Neuron (in vitro differentiated cells): Measurements from ENCODE around the gene CPXM2.

Experiments used
- H2AFZ ChIP-seq: one replicate; pipeline ENCODE4 v1.6.1; 2013; ENCODE audit warnings: low read depth, mild to moderate bottlenecking, inconsistent platforms, low read length, moderate library complexity
- H3K27me3 ChIP-seq: one replicate; pipeline ENCODE4 v1.6.1; 2013; ENCODE audit warnings: low read length; ENCODE audit not compliant: insufficient read depth
- H3K36me3 ChIP-seq: one replicate; pipeline ENCODE4 v1.6.1; 2013; ENCODE audit warnings: low read length; ENCODE audit not compliant: insufficient read depth
- H3K4me1 ChIP-seq: one replicate; pipeline ENCODE4 v1.6.1; 2013; ENCODE audit warnings: low read length; ENCODE audit not compliant: insufficient read depth
- H3K4me3 ChIP-seq: 2 replicates; pipeline ENCODE4 v1.5.1; 2013; ENCODE audit warnings: mild to moderate bottlenecking, low read length, moderate library complexity
- H3K9me3 ChIP-seq: one replicate; pipeline ENCODE4 v1.6.1; 2013; ENCODE audit warnings: low read length

CPXM2 gene

DNA sequence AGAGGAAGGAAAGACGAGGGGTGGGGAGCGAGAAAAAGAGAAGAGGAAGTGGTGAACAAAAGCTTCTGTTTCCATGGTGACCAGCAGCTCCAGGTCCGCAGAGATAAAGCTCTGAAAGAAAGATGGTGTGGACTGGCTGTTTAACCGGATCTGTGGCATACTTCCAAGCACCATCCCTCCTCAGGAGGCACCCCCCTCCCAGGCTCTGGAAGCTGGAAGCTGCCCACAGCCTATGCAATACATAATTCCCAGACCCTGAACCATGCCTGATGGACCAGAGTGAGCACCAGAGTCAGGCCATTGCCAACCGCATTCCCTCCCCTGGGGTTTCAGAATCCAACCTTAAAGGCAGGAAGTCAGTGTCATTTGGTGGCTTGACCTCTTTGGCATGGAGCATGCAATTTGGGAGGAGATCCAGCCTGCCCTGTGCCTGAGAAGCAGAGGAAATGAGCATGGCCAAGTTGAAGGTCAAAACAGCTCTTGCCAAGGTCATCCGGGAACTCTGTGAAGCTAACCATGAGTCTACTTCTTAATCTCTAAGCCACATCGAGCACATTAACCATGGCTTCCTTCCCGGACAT lies 22.2 kb upstream of the CPXM2 start:
- Histone ChIP-seq H3K36me3 (no peaks in the 10 kb centered on the region), H3K9me3 (no peaks in the 10 kb centered on the region), H3K4me1 (no peaks in the 10 kb centered on the region), H3K27me3 (no peaks in the 10 kb centered on the region), H2AFZ (no peak overlapping the region), H3K4me3 (no peak overlapping the region)

DNA sequence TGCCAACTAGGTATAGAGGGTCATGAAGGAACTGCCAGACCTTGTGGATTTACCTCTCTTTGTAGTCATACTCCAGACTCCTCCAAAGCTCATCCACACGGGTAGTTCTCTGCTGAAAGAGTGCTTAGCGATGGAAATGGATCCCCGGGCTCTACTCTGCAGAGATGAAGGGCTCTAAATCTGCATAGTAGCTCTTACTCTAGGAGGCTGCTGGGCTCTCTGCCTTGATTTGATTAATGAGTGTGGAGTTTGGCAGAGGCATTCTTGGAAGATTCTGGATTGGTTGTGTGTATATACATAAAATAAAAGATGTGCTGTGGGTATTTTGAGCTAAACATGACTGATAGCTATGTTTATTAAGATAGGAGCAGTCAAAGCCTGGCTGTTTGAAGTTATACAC lies 21.3 kb upstream of the CPXM2 start:
- no peaks in the 10 kb centered on the region for H3K36me3 ChIP-seq
- H3K4me1 ChIP-seq = no peaks in the 10 kb centered on the region
- no peak overlapping the region for H3K4me3 ChIP-seq
- no peaks in the 10 kb centered on the region for H3K27me3 ChIP-seq
- no peaks in the 10 kb centered on the region for H3K9me3 ChIP-seq
- H2AFZ ChIP-seq = no peak overlapping the region

DNA sequence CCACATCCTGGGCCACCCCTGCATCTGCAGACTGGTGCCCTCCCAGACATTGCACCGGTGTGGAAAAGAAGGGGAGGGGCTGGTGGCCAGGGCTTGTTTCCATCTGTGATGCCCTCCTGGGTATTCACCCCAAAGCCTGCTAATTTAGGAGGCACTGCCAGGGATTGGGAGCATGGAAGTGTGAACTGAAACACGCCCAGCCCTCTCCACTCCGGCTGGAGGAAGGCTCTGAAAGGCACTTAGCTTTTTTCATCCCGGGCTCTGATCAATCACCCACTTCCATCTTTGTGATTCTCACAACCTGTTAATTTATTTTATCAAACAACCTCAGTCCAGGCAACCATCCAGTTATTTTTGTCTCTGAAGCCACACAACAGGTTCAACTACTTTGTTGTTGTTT lies 20.9 kb upstream of the CPXM2 start:
- no peaks in the 10 kb centered on the region for H3K9me3 ChIP-seq
- no peaks in the 10 kb centered on the region for H3K36me3 ChIP-seq
- H3K4me3 ChIP-seq = no peak overlapping the region
- H2AFZ ChIP-seq = no peak overlapping the region
- no peaks in the 10 kb centered on the region for H3K4me1 ChIP-seq
- H3K27me3 ChIP-seq = no peaks in the 10 kb centered on the region

- Histone ChIP-seq H3K4me3 (no peak overlapping the region), H3K4me1 (no peaks in the 10 kb centered on the region), H3K9me3 (no peaks in the 10 kb centered on the region), H2AFZ (no peak overlapping the region), H3K36me3 (no peaks in the 10 kb centered on the region), H3K27me3 (no peaks in the 10 kb centered on the region)
These were observed 20.3 kb upstream of the CPXM2 start for GRCh38 chr10:123911866-123912265.

- H3K36me3 ChIP-seq = no peaks in the 10 kb centered on the region
- peaks cover 4% of the 10 kb centered on the region for H3K27me3 ChIP-seq
- no peaks in the 10 kb centered on the region for H3K9me3 ChIP-seq
- no peak overlapping the region for H2AFZ ChIP-seq
- H3K4me3 ChIP-seq = no peak overlapping the region
- H3K4me1 ChIP-seq = no peaks in the 10 kb centered on the region
These were observed 18.3 kb upstream of the CPXM2 start for GRCh38 chr10:123909866-123910265.

DNA sequence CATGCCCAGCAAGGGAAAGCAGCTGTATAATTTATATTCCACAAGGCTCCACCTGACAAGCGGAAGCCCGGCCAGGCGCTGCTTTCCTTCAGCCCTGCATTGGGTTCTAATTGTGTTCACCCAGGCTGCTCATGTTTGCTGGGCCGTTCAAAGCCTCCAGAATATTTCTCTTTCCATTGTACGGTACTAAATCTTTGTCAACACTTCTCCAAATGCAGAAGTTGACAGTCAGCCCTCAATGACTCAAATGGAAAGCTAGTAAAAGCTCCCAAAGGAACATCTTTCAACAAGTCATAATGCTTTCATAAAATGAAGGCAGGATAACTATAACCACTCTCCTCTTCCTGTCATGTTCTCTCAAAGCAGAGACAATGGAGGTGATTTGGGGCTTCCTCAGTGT lies 17.8 kb upstream of the CPXM2 start:
- H3K36me3 ChIP-seq = no peaks in the 10 kb centered on the region
- H3K27me3 ChIP-seq = peaks cover 4% of the 10 kb centered on the region
- no peaks in the 10 kb centered on the region for H3K9me3 ChIP-seq
- no peak overlapping the region for H2AFZ ChIP-seq
- H3K4me3 ChIP-seq = no peak overlapping the region
- H3K4me1 ChIP-seq = no peaks in the 10 kb centered on the region

DNA sequence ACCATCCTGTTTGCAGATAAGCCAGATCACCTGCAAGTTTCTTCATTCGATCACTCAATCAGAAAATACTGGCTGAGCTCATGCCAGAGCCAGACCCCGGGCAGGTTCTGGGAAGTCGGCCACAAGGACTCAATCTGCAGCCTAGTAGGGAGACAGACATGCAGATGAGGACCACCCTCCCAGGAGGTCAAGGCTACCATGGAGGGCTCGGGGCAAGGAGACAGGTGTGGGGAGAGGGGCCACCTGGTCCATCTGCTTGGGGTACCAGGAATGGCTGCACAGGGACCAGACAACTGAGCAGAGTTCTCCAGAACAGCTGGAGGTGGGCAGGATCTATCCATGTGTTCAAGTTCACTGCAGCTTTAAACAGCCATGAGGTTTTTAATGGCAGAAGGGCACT lies 16.8 kb upstream of the CPXM2 start:
- H3K4me3 ChIP-seq = no peak overlapping the region
- H2AFZ ChIP-seq = no peak overlapping the region
- H3K36me3 ChIP-seq = no peaks in the 10 kb centered on the region
- H3K9me3 ChIP-seq = no peaks in the 10 kb centered on the region
- H3K4me1 ChIP-seq = no peaks in the 10 kb centered on the region
- peaks cover 4% of the 10 kb centered on the region for H3K27me3 ChIP-seq

GRCh38 chr10:123906884-123907652 lies 15.5 kb upstream of the CPXM2 start:
- Histone ChIP-seq H3K4me3 (no peak overlapping the region), H2AFZ (no peak overlapping the region), H3K27me3 (peaks cover 4% of the 10 kb centered on the region), H3K36me3 (no peaks in the 10 kb centered on the region), H3K9me3 (no peaks in the 10 kb centered on the region), H3K4me1 (no peaks in the 10 kb centered on the region)

DNA sequence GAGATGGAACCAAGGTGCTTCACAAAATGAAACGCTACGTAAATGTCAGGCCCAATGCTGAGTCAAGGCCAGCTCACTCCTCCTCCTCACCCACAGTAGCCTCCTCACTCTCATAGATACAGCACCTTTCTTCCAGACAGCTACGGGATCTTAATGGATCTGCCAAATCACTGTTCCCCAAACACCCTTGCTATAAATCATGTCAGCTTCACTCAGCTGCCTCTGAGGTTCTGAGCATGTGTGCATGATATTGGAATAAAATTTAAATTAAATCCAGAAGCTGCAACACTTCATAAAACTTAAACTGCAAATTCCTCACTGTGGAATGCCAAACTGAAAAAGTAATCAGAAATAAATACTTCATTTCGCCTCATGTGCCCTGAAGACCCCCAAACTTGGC lies 14.7 kb upstream of the CPXM2 start:
- Histone ChIP-seq H2AFZ (no peak overlapping the region), H3K27me3 (peaks cover 4% of the 10 kb centered on the region), H3K4me1 (no peaks in the 10 kb centered on the region), H3K36me3 (no peaks in the 10 kb centered on the region), H3K9me3 (no peaks in the 10 kb centered on the region), H3K4me3 (no peak overlapping the region)

DNA sequence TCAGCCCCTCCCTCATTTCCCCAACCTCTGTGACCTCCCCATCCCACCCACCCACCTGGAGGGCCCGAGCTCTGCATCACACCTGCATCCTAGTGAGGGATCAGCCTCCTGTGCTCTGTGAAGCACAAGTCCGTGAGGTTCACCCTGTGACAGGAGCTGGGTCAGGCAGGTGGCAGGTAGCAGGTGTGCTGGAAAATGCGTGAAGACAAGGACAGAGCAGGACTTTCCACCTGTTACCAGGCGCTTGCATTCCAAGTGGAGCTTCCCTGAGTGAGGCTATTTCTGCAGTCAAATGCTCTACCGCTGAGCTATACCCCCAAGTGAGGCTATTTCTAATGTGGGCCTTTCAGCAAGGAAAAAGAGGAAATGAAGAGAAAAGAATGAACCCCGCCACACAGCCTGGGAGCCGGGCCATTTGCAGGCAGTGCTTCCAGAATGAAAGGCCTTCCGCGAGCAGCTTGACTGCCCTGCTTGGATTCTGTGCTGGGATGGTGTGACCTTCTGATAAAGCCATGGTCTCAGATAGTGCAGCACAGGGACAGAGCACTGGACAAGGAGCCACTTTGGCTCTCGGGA lies 13.3 kb upstream of the CPXM2 start:
- H2AFZ ChIP-seq = no peak overlapping the region
- no peaks in the 10 kb centered on the region for H3K36me3 ChIP-seq
- H3K9me3 ChIP-seq = peaks cover 2% of the 10 kb centered on the region
- H3K27me3 ChIP-seq = peaks cover 4% of the 10 kb centered on the region
- H3K4me1 ChIP-seq = no peaks in the 10 kb centered on the region
- no peak overlapping the region for H3K4me3 ChIP-seq

- H3K9me3 ChIP-seq = peaks cover 2% of the 10 kb centered on the region
- no peak overlapping the region for H2AFZ ChIP-seq
- H3K4me1 ChIP-seq = no peaks in the 10 kb centered on the region
- H3K36me3 ChIP-seq = no peaks in the 10 kb centered on the region
- H3K4me3 ChIP-seq = no peak overlapping the region
- peaks cover 4% of the 10 kb centered on the region for H3K27me3 ChIP-seq
These were observed 12.0 kb upstream of the CPXM2 start for GRCh38 chr10:123903621-123904020.

- H2AFZ ChIP-seq = no peak overlapping the region
- H3K27me3 ChIP-seq = peaks cover 4% of the 10 kb centered on the region
- H3K36me3 ChIP-seq = no peaks in the 10 kb centered on the region
- no peaks in the 10 kb centered on the region for H3K4me1 ChIP-seq
- peaks cover 2% of the 10 kb centered on the region for H3K9me3 ChIP-seq
- no peak overlapping the region for H3K4me3 ChIP-seq
These were observed 10.0 kb upstream of the CPXM2 start for GRCh38 chr10:123901621-123902020.

DNA sequence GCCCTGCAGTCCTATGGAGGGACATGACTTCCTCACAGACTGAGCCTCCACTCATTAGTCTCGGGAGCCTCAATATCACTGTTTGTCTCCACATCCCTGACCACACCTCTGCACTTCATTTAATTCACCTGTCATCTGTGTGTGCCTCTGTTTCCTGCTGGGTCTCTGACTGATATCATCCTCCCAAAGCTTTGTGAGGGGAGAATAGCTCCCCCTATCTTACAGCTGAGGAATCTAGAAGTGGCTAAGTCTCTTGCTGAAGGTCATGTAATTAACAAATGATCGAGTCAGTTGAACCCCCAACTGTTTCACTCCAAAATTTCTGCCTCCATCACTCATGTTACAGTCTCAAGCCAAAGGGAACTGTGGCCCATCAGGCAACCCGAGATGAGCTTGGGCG lies 5.5 kb upstream of the CPXM2 start:
- Histone ChIP-seq H3K9me3 (peaks cover 2% of the 10 kb centered on the region), H3K4me1 (no peaks in the 10 kb centered on the region), H3K27me3 (peaks cover 26% of the 10 kb centered on the region), H2AFZ (no peak overlapping the region), H3K4me3 (no peak overlapping the region), H3K36me3 (no peaks in the 10 kb centered on the region)
